Endothelial cell of umbilical vein (primary cell): ENCODE data around the gene ADSS1. TPM values are rescaled to one million over a fixed set of nuclear protein-coding genes. Genes with fewer than 3 reads are reported as not detected.

Experiments used
- BruUV-seq: library from RNA; stranded (reverse); fragments of 400-500 nt; replicated peaks from 2 replicates; lab custom pipeline; 2021; lab: Mats Ljungman, UMichigan
- CTCF ChIA-PET: fragments of 300-600, 350-600 bp; sonication (Branson Sonifier 250); formaldehyde crosslinking; loops from one replicate; lab custom pipeline; 2021; ENCODE audit warnings: antibody characterized with exemption, inconsistent platforms; lab: Charles Lee
- POLR2A ChIA-PET: fragments of 300-600, 350-600 bp; sonication (Branson Sonifier 250); formaldehyde crosslinking; loops from one replicate; lab custom pipeline; 2021; ENCODE audit warnings: antibody characterized with exemption, inconsistent platforms; lab: Charles Lee
- DNase-seq: peaks from one replicate; pipeline ENCODE4 v3.0.0-alpha.2; 2011; ENCODE audit warnings: low read depth, low spot score
- FAIRE-seq: peaks from 2 replicates; lab custom pipeline; 2011; peaks lifted over from hg19 to GRCh38; lab: Jason Lieb, UNC
- H2AFZ ChIP-seq: 2 replicates; pipeline ENCODE4 v1.6.0; 2012; ENCODE audit warnings: low read depth, low read length, control low read depth, inconsistent platforms
- H3K27ac ChIP-seq: 2 replicates; pipeline ENCODE4 v1.5.1; 2011; ENCODE audit warnings: low read depth, mild to moderate bottlenecking, control low read depth, low read length, moderate library complexity; ENCODE audit not compliant: insufficient read depth
- H3K27me3 ChIP-seq, 2 experiments: 2 replicates each; pipeline versions ENCODE4 v1.6.0 to v1.6.1; 2011; ENCODE audit warnings: low read length in 2 of 2, mixed read lengths in 1 of 2; ENCODE audit not compliant: control insufficient read depth in 2 of 2, insufficient read depth in 2 of 2
- H3K36me3 ChIP-seq, 2 experiments: 2 replicates in 1 of 2; 3 replicates in 1 of 2; pipeline ENCODE4 v1.5.1; 2011; ENCODE audit warnings: low read length in 2 of 2, mild to moderate bottlenecking in 1 of 2, moderate library complexity in 1 of 2; ENCODE audit not compliant: control insufficient read depth in 2 of 2, insufficient read depth in 2 of 2; ENCODE audit errors: extremely low read depth in 1 of 2
- H3K4me1 ChIP-seq: 3 replicates; pipeline ENCODE4 v1.5.1; 2011; ENCODE audit warnings: mild to moderate bottlenecking, low read length; ENCODE audit not compliant: control insufficient read depth, insufficient read depth; ENCODE audit errors: extremely low read depth
- H3K4me2 ChIP-seq: 2 replicates; pipeline ENCODE4 v1.6.1; 2011; ENCODE audit warnings: low read length, control low read depth, mixed read lengths; ENCODE audit not compliant: insufficient read depth
- H3K4me3 ChIP-seq, 3 experiments: fragments of 200-600 bp in 1 of 3; sonication (generic), shearing (Covaris generic) in 1 of 3; replicated peaks in 1 of 3; 2 replicates each; pipeline ENCODE4 v1.5.1; 2011 to 2016; ENCODE audit warnings: control low read depth in 3 of 3, low read length in 3 of 3, mild to moderate bottlenecking in 2 of 3, inconsistent platforms in 1 of 3, low read depth in 1 of 3, moderate library complexity in 1 of 3; ENCODE audit not compliant: insufficient read depth in 1 of 3
- H3K79me2 ChIP-seq: 2 replicates; pipeline ENCODE4 v1.6.0; 2012; ENCODE audit warnings: low read length, inconsistent platforms; ENCODE audit not compliant: control insufficient read depth, insufficient read depth
- H3K9ac ChIP-seq: replicated peaks from 2 replicates; pipeline ENCODE3; 2011; ENCODE audit warnings: low read length, control low read depth; ENCODE audit not compliant: insufficient read depth; ENCODE audit errors: extremely low read depth
- H3K9me1 ChIP-seq: replicated peaks from 3 replicates; pipeline ENCODE4 v1.6.0; 2011; ENCODE audit warnings: mild to moderate bottlenecking, low read length; ENCODE audit not compliant: control insufficient read depth, insufficient read depth; ENCODE audit errors: extremely low read depth
- H3K9me3 ChIP-seq: replicated peaks from 2 replicates; pipeline ENCODE4 v1.5.1; 2012; ENCODE audit warnings: low read length, inconsistent platforms; ENCODE audit not compliant: control insufficient read depth, insufficient read depth
- H4K20me1 ChIP-seq: replicated peaks from 2 replicates; pipeline ENCODE3; 2011; ENCODE audit warnings: mild to moderate bottlenecking, low read length; ENCODE audit not compliant: control insufficient read depth, insufficient read depth; ENCODE audit errors: extremely low read depth
- EZH2 ChIP-seq: IDR thresholded peaks from 2 replicates; pipeline ENCODE4 v1.6.1; 2012; ENCODE audit warnings: borderline replicate concordance, low read depth, mild to moderate bottlenecking, moderate library complexity, low read length, inconsistent platforms; ENCODE audit not compliant: severe bottlenecking
- FOS ChIP-seq: IDR thresholded peaks from 2 replicates; pipeline ENCODE4 v1.6.1; 2011; ENCODE audit warnings: mild to moderate bottlenecking, low read length, moderate library complexity, borderline replicate concordance; ENCODE audit not compliant: insufficient read depth
- GATA2 ChIP-seq: IDR thresholded peaks from 2 replicates; pipeline ENCODE4 v1.7.0; 2011; ENCODE audit warnings: low read depth, mild to moderate bottlenecking, moderate library complexity, mixed read lengths, low read length; ENCODE audit not compliant: insufficient read length, insufficient read depth
- JUN ChIP-seq: IDR thresholded peaks from 2 replicates; pipeline ENCODE4 v1.6.1; 2011; ENCODE audit warnings: borderline replicate concordance, low read depth; ENCODE audit not compliant: insufficient read length, insufficient read depth
- MYC ChIP-seq: IDR thresholded peaks from one replicate; pipeline ENCODE4 v1.6.1; 2011; ENCODE audit warnings: mild to moderate bottlenecking, low read depth, low read length
- POLR2A ChIP-seq: IDR thresholded peaks from 2 replicates; pipeline ENCODE4 v1.6.1; 2012; ENCODE audit warnings: low read depth, mild to moderate bottlenecking, control low read depth, low read length
- dilution Hi-C: fragments of 300-500 bp; cut with MboI; formaldehyde crosslinking; loops from one replicate; pipeline ENCODE4 v1.15.0; 2019; ENCODE audit warnings: low sequenced_read_pairs; ENCODE audit not compliant: extremely low pct_ligation_motif_present
- intact Hi-C: fragments of 100-400 bp; cut with micrococcal nuclease; formaldehyde crosslinking; loops from one replicate; pipeline ENCODE4 v1.10.0; 2022
- polyA plus RNA-seq, 4 experiments: library from polyadenylated mRNA; depleted of rRNA in 3 of 4; stranded (reverse) in 3 of 4; unstranded in 1 of 4; fragments of >200 nt; gene quantifications; 2 replicates each; pipeline versions ENCODE4 v1.2.1 to v1.2.3, GENCODE V29; 2011 to 2012; ENCODE audit warnings: missing spikeins in 1 of 4
- total RNA-seq: library from RNA; stranded (reverse); gene quantifications from 2 replicates; pipeline ENCODE4 v1.2.3, GENCODE V29; 2021
- TF ChIP-seq, protein P1 (sequence below): IDR thresholded peaks from 2 replicates; pipeline ENCODE4 v1.6.1; 2011; ENCODE audit not compliant: insufficient read depth, insufficient read length

ADSS1 gene
- total and polyA plus RNA-seq, 2 donors (not counting 3 experiments of a cell fraction or from before 2014, with no cell fraction given), result 1.9 TPM

DNA sequence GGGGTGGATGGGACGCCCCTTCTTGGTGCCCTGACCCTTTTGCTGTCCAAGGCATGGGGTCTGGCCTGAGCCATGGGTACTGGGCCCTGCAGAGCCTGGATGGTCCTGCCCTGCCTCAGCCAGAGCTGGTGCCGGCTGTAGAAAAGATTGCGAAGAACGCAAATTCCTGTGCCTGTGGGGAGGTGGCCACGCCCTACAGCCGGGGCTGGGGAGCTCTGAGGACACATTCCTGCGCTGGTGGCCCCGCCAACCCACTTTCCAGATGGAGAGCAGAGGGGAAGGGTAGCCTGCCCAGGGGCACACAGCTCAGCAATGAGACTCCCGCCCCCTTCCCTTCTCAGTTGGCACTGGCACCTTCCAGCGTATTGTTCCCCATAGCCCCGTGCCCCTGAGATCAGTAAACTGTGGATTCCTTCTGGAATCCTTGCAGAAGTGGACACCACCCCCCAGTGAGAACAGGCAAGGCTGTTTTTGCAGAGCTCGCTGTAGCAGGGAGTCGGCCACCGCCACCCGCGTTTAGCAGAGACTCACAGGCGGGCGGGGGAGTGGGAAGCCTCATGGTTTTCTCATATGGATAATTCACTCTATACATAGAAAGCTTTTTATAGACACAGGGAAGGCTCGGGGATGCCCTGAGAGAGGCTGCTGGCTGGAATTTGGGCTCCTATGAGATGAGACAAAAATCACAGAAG, 26.0 kb upstream of the ADSS1 start:
- Histone ChIP-seq H3K4me1 (peaks cover 16% of the 10 kb centered on the region), H3K9ac (no peak overlapping the region), H3K27ac (no peak overlapping the region), H3K4me3 (no peak overlapping the region), H3K79me2 (peaks cover 76% of the 10 kb centered on the region), H3K27me3 (no peaks in the 10 kb centered on the region), H3K9me1 (no peaks in the 10 kb centered on the region), H3K4me2 (no peak overlapping the region), H3K36me3 (peaks cover 7 to 19% of the 10 kb centered on the region in 2 experiments), H4K20me1 (no peaks in the 10 kb centered on the region), H3K9me3 (no peaks in the 10 kb centered on the region), H2AFZ (no peak overlapping the region)
- dilution Hi-C loops (no loop called here), intact Hi-C loops (no loop called here)
- POLR2A ChIA-PET, result no interaction called here
- DNase-seq (no peak), FAIRE-seq (no peak)
- no TSS peak for BruUV-seq
- TF ChIP-seq FOS, result no peak
- TF ChIP-seq POLR2A, result no peak
- TF ChIP-seq MYC, result no peak
- TF ChIP-seq JUN, result no peak
- TF ChIP-seq GATA2, result no peak
- TF ChIP-seq, protein P1, sequence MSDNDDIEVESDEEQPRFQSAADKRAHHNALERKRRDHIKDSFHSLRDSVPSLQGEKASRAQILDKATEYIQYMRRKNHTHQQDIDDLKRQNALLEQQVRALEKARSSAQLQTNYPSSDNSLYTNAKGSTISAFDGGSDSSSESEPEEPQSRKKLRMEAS, result no peak
- no peak for TF ChIP-seq EZH2
- CTCF ChIA-PET, result interaction anchor here (0.5 to 2.7 kb wide), 4 partner anchors 11 to 32 kb away, joined by 3 to 8 read pairs (median 4); no protein-coding TSS in a partner anchor
